SK-N-SH (cell line): ENCODE data around the gene CHRM4. TPM values are rescaled to one million over a fixed set of nuclear protein-coding genes. Genes with fewer than 3 reads are reported as not detected.

Experiments used
- CTCF ChIA-PET: fragments of 300-600, 350-600 bp; formaldehyde crosslinking; extraction: SDS; loops from one replicate; lab custom pipeline; 2021; lab: Yijun Ruan, JAX
- POLR2A ChIA-PET: fragments of 350-600 bp; sonication (Branson Sonifier 250); formaldehyde crosslinking; extraction: SDS; loops from one replicate; lab custom pipeline; 2020; ENCODE audit warnings: antibody characterized with exemption, inconsistent platforms; lab: Yijun Ruan, JAX
- DNase-seq: peaks from one replicate; pipeline ENCODE4 v3.0.0; 2012
- H2AFZ ChIP-seq: fragments of 200-600 bp; sonication (generic); 2 replicates; pipeline ENCODE4 v1.8.1; 2016; ENCODE audit warnings: antibody characterized with exemption, mild to moderate bottlenecking, low read depth
- H3F3A ChIP-seq: fragments of 200-600 bp; sonication (generic); replicated peaks from 2 replicates; pipeline ENCODE3; 2016; ENCODE audit warnings: antibody characterized with exemption, mild to moderate bottlenecking; ENCODE audit not compliant: insufficient read depth
- H3K27ac ChIP-seq, 2 experiments: fragments of 200-500 bp in 1 of 2; fragments of 200-600 bp in 1 of 2; sonication (Bioruptor generic) in 1 of 2; sonication (generic), shearing (Covaris generic) in 1 of 2; 2 replicates each; pipeline versions ENCODE4 v1.5.1 to v1.6.1; 2014 to 2016; ENCODE audit warnings: low read depth in 2 of 2, inconsistent platforms in 1 of 2, low read length in 1 of 2, mild to moderate bottlenecking in 1 of 2, mixed read lengths in 1 of 2
- H3K27me3 ChIP-seq: fragments of 200-600 bp; sonication (generic), shearing (Covaris generic); 2 replicates; pipeline ENCODE4 v1.6.1; 2016; ENCODE audit warnings: mixed run types; ENCODE audit not compliant: insufficient read depth
- H3K36me3 ChIP-seq, 2 experiments: fragments of 200-500 bp in 1 of 2; fragments of 200-600 bp in 1 of 2; sonication (Bioruptor generic) in 1 of 2; sonication (generic) in 1 of 2; replicated peaks in 1 of 2; 2 replicates each; pipeline versions ENCODE3 to v1.5.1; 2014 to 2016; ENCODE audit warnings: low read length in 1 of 2, mild to moderate bottlenecking in 1 of 2; ENCODE audit not compliant: insufficient read depth in 2 of 2, control insufficient read depth in 1 of 2
- H3K4me1 ChIP-seq, 2 experiments: fragments of 200-500 bp in 1 of 2; fragments of 200-600 bp in 1 of 2; sonication (Bioruptor generic) in 1 of 2; sonication (generic), shearing (Covaris generic) in 1 of 2; 2 replicates each; pipeline versions ENCODE4 v1.5.1 to v1.6.1; 2014 to 2016; ENCODE audit warnings: low read depth in 1 of 2, low read length in 1 of 2, mixed run types in 1 of 2; ENCODE audit not compliant: insufficient read depth in 2 of 2, control insufficient read depth in 1 of 2
- H3K4me2 ChIP-seq: fragments of 200-600 bp; sonication (generic), shearing (Covaris generic); 2 replicates; pipeline ENCODE4 v1.6.1; 2017; ENCODE audit warnings: mixed run types
- H3K4me3 ChIP-seq, 2 experiments: fragments of 200-500 bp in 1 of 2; fragments of 200-600 bp in 1 of 2; sonication (Bioruptor generic) in 1 of 2; sonication (generic), shearing (Covaris generic) in 1 of 2; 2 replicates each; pipeline versions ENCODE4 v1.5.1 to v1.8.1; 2014 to 2016; ENCODE audit warnings: low read depth in 2 of 2, inconsistent platforms in 1 of 2, low read length in 1 of 2, mild to moderate bottlenecking in 1 of 2, mixed read lengths in 1 of 2, moderate library complexity in 1 of 2
- H3K79me2 ChIP-seq: fragments of 200-600 bp; sonication (generic); 2 replicates; pipeline ENCODE4 v1.8.1; 2017; ENCODE audit warnings: mild to moderate bottlenecking; ENCODE audit not compliant: insufficient read depth
- H3K9ac ChIP-seq: fragments of 200-600 bp; sonication (generic); 2 replicates; pipeline ENCODE4 v1.6.1; 2017; ENCODE audit warnings: mixed run types
- H3K9me2 ChIP-seq: fragments of 200-600 bp; sonication (generic); 2 replicates; pipeline ENCODE4 v1.6.1; 2017; ENCODE audit warnings: mixed run types
- H3K9me3 ChIP-seq: fragments of 200-600 bp; sonication (generic); 2 replicates; pipeline ENCODE4 v1.6.1; 2017; ENCODE audit warnings: mixed run types, mild to moderate bottlenecking, moderate library complexity
- H4K20me1 ChIP-seq: fragments of 200-600 bp; sonication (generic); 2 replicates; pipeline ENCODE4 v1.6.1; 2017; ENCODE audit warnings: mild to moderate bottlenecking, mixed run types; ENCODE audit not compliant: insufficient read depth
- CHD2 ChIP-seq: fragments of 150-350 bp; IDR thresholded peaks from 2 replicates; pipeline ENCODE4 v1.6.1; 2018; ENCODE audit warnings: low read length; ENCODE audit not compliant: partially characterized antibody
- ELF1 ChIP-seq: IDR thresholded peaks from 2 replicates; pipeline ENCODE4 v1.4.0; 2012
- FOXJ3 ChIP-seq: sonication (generic); formaldehyde crosslinking; IDR thresholded peaks from 2 replicates; pipeline ENCODE4 v1.5.1; 2020; ENCODE audit warnings: mild to moderate bottlenecking, missing genetic modification reagents
- JUND ChIP-seq: IDR thresholded peaks from 2 replicates; pipeline ENCODE4 v1.4.0; 2012
- MEF2A ChIP-seq: IDR thresholded peaks from 2 replicates; pipeline ENCODE4 v1.4.0; 2012; ENCODE audit warnings: low read depth, borderline replicate concordance
- NFIC ChIP-seq: IDR thresholded peaks from 2 replicates; pipeline ENCODE4 v1.4.0; 2012; ENCODE audit warnings: borderline replicate concordance
- REST ChIP-seq: IDR thresholded peaks from 2 replicates; pipeline ENCODE4 v1.6.1; 2012; ENCODE audit warnings: mild to moderate bottlenecking, low read depth, low read length, moderate library complexity
- SMC3 ChIP-seq: IDR thresholded peaks from 2 replicates; pipeline ENCODE4 v1.6.1; 2012; ENCODE audit warnings: low read depth, low read length, improper control_type of control experiment
- TAF1 ChIP-seq: IDR thresholded peaks from 2 replicates; pipeline ENCODE4 v1.6.1; 2012; ENCODE audit warnings: low read depth, mild to moderate bottlenecking, low read length, moderate library complexity, borderline replicate concordance
- TEAD4 ChIP-seq: IDR thresholded peaks from 2 replicates; pipeline ENCODE4 v1.4.0; 2012; ENCODE audit warnings: mild to moderate bottlenecking, borderline replicate concordance; ENCODE audit not compliant: insufficient read depth
- USF1 ChIP-seq: IDR thresholded peaks from 2 replicates; pipeline ENCODE4 v1.4.0; 2012; ENCODE audit warnings: low read depth, borderline replicate concordance
- YY1 ChIP-seq: IDR thresholded peaks from 2 replicates; pipeline ENCODE4 v1.4.0; 2012; ENCODE audit warnings: low read depth, mild to moderate bottlenecking
- WGBS: methylation state at CpG from one replicate; pipeline ENCODE4 v1.1.6; 2017; ENCODE audit warnings: low lambda C conversion rate; 5-methylcytosine and 5-hydroxymethylcytosine counted together
- polyA plus RNA-seq, 3 experiments: library from polyadenylated mRNA; depleted of rRNA; stranded (reverse); fragments of >200 nt; gene quantifications; 2 replicates each; pipeline ENCODE4 v1.2.3, GENCODE V29; 2012
- small RNA-seq, 7 experiments: library from RNA; depleted of rRNA; stranded (forward); fragments of <200 nt; gene quantifications; one replicate each; pipeline ENCODE3, GENCODE V24; 2012

Gene CHRM4
- polyA plus RNA-seq, 1 of the 3 experiments (the other 2 are of a cell fraction) = 0.26 TPM

- no peak overlapping the region for H2AFZ ChIP-seq
- H3K4me3 ChIP-seq = no peak overlapping the region
- no peaks in the 10 kb centered on the region for H3K9me3 ChIP-seq
- H3K4me1 ChIP-seq = peaks cover 11 to 23% of the 10 kb centered on the region in 2 experiments; a peak in 3 of 4 replicates
- no peaks in the 10 kb centered on the region for H3K79me2 ChIP-seq
- CTCF ChIA-PET = interaction anchor here (1.6 to 2.8 kb wide), 4 partner anchors 13 to 94 kb away, joined by 6 to 12 read pairs (median 8); partner anchors contain the start of gene DGKZ
- no peaks in the 10 kb centered on the region for H3F3A ChIP-seq
- no peak overlapping the region for H3K9ac ChIP-seq
- H3K9me2 ChIP-seq = no peaks in the 10 kb centered on the region
- TF ChIP-seq YY1 (no peak), FOXJ3 (CRISPR knock-in tag) (no peak), ELF1 (no peak), NFIC (no peak), CHD2 (no peak), JUND (no peak), USF1 (no peak), TEAD4 (no peak), TAF1 (no peak), SMC3 (no peak), MEF2A (no peak), REST (no peak)
- H3K4me2 ChIP-seq = no peak overlapping the region
- DNase-seq = no peak
- H3K27me3 ChIP-seq = peaks cover 10% of the 10 kb centered on the region
- no peaks in the 10 kb centered on the region for H4K20me1 ChIP-seq
- H3K36me3 ChIP-seq = no peaks in the 10 kb centered on the region
- WGBS = 80% methylated on average over 2 of the region's 3 CpGs
- H3K27ac ChIP-seq = no peak overlapping the region
- POLR2A ChIA-PET = no interaction called here
Measured at GRCh38 chr11:46334211-46334610, 57.4 kb downstream of the CHRM4 start.

Small RNAs within 50 kb of the gene (small RNA-seq; reads per million reads assigned to genes)
- gene MIR4688 = 0 to 0.43 (median 0) reads per million in 7 experiments

Other genes starting within 250 kb of the CHRM4 start
- 5.6 and 14.0 TPM in 2 replicates for gene CREB3L1, start 114.1 kb downstream of the CHRM4 start, polyA plus RNA-seq (2012; rRNA removed)
- 23.9 and 33.2 TPM in 2 replicates for gene DGKZ, start 44.3 kb downstream of the CHRM4 start, polyA plus RNA-seq (2012; rRNA removed)
- 1,545 and 2,395 TPM in 2 replicates for gene MDK, start 10.1 kb downstream of the CHRM4 start, polyA plus RNA-seq (2012; rRNA removed)
- gene AMBRA1, start 202.2 kb upstream of the CHRM4 start, polyA plus RNA-seq (2012; rRNA removed) = 10.0 and 10.4 TPM in 2 replicates
- gene HARBI1, start 225.5 kb upstream of the CHRM4 start, polyA plus RNA-seq (2012; rRNA removed) = 2.4 and 3.3 TPM in 2 replicates
- 39.4 and 52.8 TPM in 2 replicates for gene ATG13, start 225.8 kb upstream of the CHRM4 start, polyA plus RNA-seq (2012; rRNA removed)